Measurements from ENCODE around the gene PPHLN1.

The PPHLN1 gene, protein sequence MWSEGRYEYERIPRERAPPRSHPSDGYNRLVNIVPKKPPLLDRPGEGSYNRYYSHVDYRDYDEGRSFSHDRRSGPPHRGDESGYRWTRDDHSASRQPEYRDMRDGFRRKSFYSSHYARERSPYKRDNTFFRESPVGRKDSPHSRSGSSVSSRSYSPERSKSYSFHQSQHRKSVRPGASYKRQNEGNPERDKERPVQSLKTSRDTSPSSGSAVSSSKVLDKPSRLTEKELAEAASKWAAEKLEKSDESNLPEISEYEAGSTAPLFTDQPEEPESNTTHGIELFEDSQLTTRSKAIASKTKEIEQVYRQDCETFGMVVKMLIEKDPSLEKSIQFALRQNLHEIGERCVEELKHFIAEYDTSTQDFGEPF

GRCh38 chr12:42325653-42326474 lies at the start of gene PPHLN1, which contains the start of gene ZCRB1:
Gene PPHLN1 (plus strand): TSS chr12:42326167. CDS start chr12:42335903, 9,736 bp downstream.
Gene ZCRB1 (minus strand): TSS chr12:42326094. CDS start chr12:42324102, 1,992 bp downstream.
- DNase-seq, result peak; percentile 91

- DNase-seq, result no peak
Measured at GRCh38 chr12:42277396-42278127, 48.4 kb upstream of the PPHLN1 start.

DNA sequence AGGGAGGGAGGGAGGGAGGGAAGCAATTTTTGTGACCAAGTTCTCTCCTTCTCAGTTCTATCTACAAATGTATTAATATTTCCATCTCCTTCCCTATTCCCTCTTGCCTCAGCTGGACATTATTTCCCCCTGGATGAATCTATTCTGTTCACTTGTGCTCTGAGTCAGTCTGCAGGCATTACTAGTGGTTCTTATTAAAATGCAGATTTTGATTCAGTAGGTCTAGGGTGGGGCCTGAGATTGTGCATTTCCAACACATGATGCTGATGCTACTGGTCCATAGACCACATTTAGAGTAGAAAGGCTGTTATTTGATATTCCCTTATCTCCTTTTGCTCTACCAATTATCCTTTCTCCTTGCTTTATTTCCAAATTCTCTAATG lies 47.8 kb upstream of the PPHLN1 start:
- no peak for DNase-seq

- DNase-seq, result no peak
Measured at GRCh38 chr12:42281278-42281677, 44.7 kb upstream of the PPHLN1 start.

- DNase-seq, result no peak
Measured at GRCh38 chr12:42281844-42282243, 44.1 kb upstream of the PPHLN1 start.

DNA sequence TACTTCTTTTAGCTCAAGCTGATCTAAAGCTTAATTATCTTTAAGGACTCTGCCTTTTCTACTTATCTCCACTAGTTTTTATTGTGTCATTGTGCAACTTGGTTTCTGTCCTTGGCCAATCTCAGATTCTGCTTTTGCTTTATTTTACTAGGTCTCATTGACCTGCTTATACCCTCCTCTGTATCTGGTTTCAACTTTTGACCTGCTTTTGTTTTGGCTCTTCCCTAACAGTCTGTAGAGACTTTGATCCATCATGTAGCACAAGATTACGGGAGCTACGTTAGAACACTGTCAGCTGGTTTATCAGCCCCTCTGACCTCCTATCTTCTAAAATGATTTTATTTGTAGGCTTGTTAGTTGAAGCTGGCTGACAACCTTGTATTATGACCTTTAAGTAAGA lies 43.7 kb upstream of the PPHLN1 start:
- no peak for DNase-seq

DNA sequence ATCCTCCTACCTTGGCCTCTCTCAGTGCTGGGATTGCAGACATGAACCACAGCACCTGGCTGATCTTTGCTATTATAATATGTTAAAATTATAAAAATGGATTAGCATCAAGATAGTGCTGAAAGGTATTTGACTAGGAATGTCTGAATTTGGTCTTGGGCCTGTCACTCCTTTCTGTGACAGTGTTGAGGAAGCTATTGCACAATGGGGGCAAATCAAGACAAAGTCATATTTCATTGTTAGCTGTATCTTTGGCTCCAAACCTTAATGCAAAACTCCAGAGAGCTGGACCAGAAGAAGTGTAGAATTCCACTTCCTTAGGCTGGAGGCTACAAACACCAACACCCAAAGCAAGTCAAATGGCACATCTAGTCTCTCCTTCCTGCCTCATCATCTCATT lies 42.2 kb upstream of the PPHLN1 start:
- no peak for DNase-seq

DNA sequence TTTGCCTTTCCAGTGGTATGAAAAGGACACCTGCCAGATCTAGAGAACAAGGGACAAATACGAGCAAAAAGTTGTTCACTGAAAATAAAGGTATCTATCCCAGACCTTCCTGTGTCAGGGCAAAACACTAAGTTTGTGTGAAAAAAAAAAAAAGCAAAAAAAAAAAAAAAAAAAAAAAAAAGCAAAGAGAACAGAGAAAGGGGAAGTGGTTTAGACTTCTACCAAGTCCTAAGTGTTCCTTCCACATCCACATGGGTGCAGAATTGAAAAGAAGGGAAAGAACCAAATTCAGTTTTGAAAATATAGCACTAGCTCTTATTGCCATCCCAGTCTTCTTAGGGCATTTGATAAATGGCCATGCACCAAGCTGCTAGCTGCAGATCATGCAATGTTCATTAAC lies 41.8 kb upstream of the PPHLN1 start:
- no peak for DNase-seq

- DNase-seq, result no peak
Measured at GRCh38 chr12:42284876-42285275, 41.1 kb upstream of the PPHLN1 start.

- DNase-seq, result no peak
Measured at GRCh38 chr12:42285431-42285830, 40.5 kb upstream of the PPHLN1 start.

- no peak for DNase-seq
Measured at GRCh38 chr12:42286741-42287140, 39.2 kb upstream of the PPHLN1 start.

DNA sequence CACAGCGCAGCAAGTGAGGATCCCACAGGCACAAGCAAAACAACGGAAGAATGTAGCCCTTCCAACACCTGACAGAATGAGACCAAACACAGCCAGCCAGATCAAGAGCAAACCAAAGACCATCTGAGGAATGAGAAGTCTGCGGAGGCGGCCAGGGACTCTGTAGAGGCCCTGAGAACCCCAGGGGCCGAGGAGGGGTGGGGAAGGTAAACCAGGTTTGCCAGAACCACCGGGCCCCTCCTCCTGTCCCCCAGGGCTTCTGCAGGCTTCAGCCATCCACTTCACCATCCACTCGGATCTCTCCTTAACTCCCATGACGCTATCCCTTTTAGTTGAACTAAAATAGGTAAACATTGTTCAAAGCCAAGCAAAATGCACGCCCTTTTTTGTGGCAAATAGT lies 37.4 kb upstream of the PPHLN1 start:
- no peak for DNase-seq

DNA sequence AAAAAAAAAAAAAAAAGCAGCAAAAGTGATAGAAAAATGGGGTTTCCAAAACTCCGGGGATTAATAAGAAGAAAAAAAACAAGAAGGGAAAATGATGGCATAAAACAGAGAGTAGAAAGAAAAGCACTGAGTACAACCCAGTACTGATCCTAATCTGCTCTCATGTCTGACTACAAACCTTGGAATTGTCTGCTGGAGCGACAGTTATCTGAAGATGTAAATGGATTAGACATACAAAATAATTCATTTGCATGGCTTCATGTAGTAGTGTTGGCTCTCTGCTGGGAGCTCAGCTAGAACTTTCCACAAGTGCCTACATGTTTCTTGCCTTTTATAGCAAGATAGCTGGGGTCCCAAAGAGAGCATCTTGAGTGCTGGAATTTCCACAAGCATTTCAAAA lies 34.3 kb upstream of the PPHLN1 start:
- DNase-seq, result no peak

DNA sequence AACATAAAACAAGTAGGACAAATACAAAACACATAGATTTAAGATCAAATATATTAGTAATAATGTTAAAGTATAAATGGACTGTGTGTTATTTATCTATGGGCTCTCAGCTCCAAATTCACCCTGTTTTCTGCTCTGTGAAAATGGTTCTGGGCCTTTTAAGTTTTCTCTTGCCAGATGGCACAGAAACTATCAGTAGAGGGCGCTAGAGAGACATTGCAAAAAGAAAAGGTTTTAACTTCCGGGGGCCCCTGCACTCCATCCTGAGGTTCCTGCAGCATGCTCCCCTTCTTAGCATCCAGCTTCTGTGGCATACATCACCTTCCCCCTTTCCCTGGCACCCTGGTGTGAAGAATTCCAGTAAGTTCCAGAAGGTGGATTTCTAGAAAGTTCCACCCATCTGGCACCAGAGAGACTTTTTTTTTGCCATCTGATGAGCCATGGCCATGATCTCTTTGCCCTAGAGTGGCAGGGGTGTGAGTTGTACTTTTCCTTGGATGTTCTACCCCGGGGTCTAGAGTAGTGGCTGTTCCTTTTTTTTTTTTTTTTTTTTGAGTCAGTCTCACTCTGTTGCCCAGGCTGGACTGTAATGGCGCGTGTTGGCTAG lies 29.4 kb upstream of the PPHLN1 start:
- DNase-seq, result no peak

DNA sequence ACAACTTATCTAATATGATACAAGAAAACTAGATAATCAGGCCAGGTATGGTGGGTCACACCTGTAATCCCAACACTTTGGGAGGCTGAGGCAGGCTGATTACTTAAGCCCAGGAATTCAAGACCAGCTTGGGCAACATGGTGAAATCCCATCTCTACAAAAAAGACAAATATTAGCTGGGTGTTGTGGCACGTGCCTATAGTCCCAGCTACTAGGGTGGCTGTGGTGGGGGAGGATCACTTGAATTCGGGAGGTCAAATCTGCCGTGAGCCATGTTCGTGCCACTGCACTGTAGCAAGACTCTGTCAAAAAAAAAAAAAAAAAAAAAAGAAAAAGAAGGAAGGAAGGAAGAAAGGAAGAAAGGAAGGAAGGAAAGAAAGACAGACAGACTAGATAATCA lies 27.1 kb upstream of the PPHLN1 start:
- no peak for DNase-seq

DNA sequence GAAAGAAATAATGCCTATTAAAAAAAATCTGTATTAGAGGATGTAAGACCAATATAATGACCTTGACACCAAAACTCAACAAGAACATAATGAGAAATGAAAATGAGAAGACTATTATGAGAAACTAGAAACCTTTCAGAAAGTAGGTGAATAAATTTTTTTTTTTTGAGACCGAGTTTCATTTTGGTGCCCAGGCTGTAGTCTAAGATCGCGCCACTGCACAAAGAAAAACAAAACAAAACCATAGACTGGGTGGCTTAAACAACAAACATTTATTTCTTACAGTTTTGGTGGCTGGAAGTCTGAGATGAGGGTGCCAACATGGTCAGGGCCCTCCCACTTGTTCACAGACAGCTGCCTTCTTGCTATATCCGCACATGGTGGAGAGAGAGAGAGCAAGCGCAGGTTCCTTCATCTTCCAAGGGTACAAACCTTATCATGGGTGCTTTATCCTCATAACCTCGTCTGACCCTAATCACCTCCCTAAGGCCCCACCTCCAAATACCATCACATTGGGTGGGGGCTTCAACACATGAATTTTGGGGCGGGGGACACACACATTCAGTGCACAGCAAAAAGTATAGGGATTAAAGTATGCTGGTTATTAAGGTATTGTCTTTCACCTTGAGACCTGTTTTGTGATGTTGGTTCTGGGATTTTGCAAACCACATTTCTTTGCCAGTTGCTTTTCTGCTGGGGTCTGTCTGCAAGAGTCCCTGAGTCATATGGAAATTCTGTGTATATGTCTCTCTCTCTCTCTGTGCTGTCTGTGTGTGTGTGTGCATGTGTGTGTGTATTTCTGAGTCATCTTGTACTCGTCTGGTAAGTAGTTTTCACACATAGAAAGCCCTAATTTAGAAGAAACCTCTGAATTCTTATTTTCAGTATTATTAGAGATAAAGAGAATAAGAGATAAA lies 26.3 kb upstream of the PPHLN1 start:
- DNase-seq, result no peak

GRCh38 chr12:42306297-42306696 lies 19.7 kb upstream of the PPHLN1 start:
- DNase-seq, result no peak

- DNase-seq, result no peak
Measured at GRCh38 chr12:42308390-42308789, 17.6 kb upstream of the PPHLN1 start.

GRCh38 chr12:42309996-42310395 lies 16.0 kb upstream of the PPHLN1 start:
- DNase-seq, result no peak

DNA sequence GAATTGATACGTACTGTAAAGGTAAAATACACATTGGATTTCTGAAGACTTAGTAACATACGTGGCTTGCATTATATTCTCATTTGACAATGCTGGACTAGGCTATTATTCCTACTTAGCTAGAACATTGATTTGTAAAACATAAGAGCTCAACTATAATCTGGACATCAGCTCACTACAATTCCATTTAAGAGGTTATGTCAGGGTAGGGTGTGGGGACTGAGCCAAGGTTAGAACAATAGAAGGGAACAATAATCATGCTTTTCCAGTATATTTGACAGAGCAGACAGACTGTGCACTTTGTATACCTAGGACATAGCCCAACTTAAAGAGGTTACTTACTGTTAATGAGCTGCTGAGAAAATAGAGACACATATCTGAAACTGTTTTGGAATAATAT lies 10.9 kb upstream of the PPHLN1 start:
- no peak for DNase-seq

GRCh38 chr12:42320796-42321195 lies 5.2 kb upstream of the PPHLN1 start:
- DNase-seq, result no peak

DNA sequence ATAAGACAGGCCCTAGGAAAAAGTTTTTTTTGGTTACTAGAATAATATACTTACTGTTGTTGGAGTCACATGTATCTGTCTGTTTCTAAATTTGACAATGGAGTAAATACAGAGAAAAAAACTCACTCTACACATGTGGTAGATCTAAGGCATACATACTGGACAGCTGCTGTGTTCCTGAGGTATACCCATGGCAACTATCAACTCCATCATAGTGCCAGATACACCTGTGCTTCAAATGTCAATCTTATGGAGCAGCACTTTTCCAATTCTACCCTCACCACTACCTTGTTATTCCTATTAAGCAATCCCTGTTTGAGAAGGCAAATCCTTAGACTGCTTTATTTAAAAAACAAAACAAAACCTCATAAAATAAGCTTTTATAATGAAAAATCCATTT lies 3.4 kb upstream of the PPHLN1 start:
- DNase-seq, result no peak

All from right forelimb (tissue), 1 donor.